Activated CD8-positive, alpha-beta memory T cell treated with anti-CD3 and anti-CD28 coated beads, Interleukin-2, amount 50 U/mL, for 24 hours (primary cell): ENCODE measurements around the gene NGRN.
"Not testable (repeated sequence)": the region's sequence is repeated elsewhere in the genome, so short reads cannot be mapped to it uniquely, and the experiment has no call there.

ENCODE experiments used
- DNase-seq: peaks from one replicate; pipeline ENCODE4 v3.0.0-alpha.2; 2020; ENCODE audit errors: extremely low read depth

The NGRN gene

GRCh38 chr15:90234096-90234988, 31.1 kb upstream of the NGRN start, which contains the start of gene GDPGP1:
GDPGP1 (plus strand) TSS chr15:90234209; CDS start chr15:90240909, 6,700 bp downstream.
- DNase-seq = no peak

- DNase-seq = no peak
Observed at GRCh38 chr15:90239371-90239770, 26.1 kb upstream of the NGRN start.

- no peak for DNase-seq
Observed at GRCh38 chr15:90240856-90241255, 24.6 kb upstream of the NGRN start.

GRCh38 chr15:90241343-90242192, 23.9 kb upstream of the NGRN start:
- DNase-seq = no peak

GRCh38 chr15:90243943-90244639, 21.4 kb upstream of the NGRN start:
- no peak for DNase-seq

- no peak for DNase-seq
Observed at GRCh38 chr15:90248789-90249202, 16.7 kb upstream of the NGRN start.

- peak; percentile 65 for DNase-seq
Observed at GRCh38 chr15:90249203-90249863, 16.1 kb upstream of the NGRN start, which contains the start of gene TTLL13. TTLL13 (plus strand) TSS chr15:90249556; CDS start chr15:90250631, 1,075 bp downstream.

- DNase-seq = no peak
Observed at GRCh38 chr15:90257776-90258175, 7.7 kb upstream of the NGRN start.

GRCh38 chr15:90259524-90259923, 5.9 kb upstream of the NGRN start:
- no peak for DNase-seq

- DNase-seq = not testable (repeated sequence)
Observed at GRCh38 chr15:90260731-90261130, 4.7 kb upstream of the NGRN start.

- DNase-seq = no peak
Observed at GRCh38 chr15:90261811-90262210, 3.7 kb upstream of the NGRN start.

- no peak for DNase-seq
Observed at GRCh38 chr15:90262426-90262825, 3.0 kb upstream of the NGRN start.

GRCh38 chr15:90264671-90265070, 801 bp upstream of the NGRN start:
- no peak for DNase-seq

GRCh38 chr15:90266061-90266431, 574 bp downstream of the NGRN start:
- peak; percentile 5 for DNase-seq

- no peak for DNase-seq
Observed at GRCh38 chr15:90266485-90266884, 1.0 kb downstream of the NGRN start.

GRCh38 chr15:90268415-90268814, 2.9 kb downstream of the NGRN start:
- no peak for DNase-seq

GRCh38 chr15:90270502-90271150, 5.2 kb downstream of the NGRN start:
- DNase-seq = no peak

- no peak for DNase-seq
Observed at GRCh38 chr15:90271459-90272166, 6.1 kb downstream of the NGRN start.

GRCh38 chr15:90278467-90278866, 13.0 kb downstream of the NGRN start:
- not testable (repeated sequence) for DNase-seq

GRCh38 chr15:90280743-90281142, 15.3 kb downstream of the NGRN start:
- not testable (repeated sequence) for DNase-seq
